Gastroesophageal sphincter (tissue), 4 donors: ENCODE results near the gene OR2V1. TPM values are rescaled to one million over a fixed set of nuclear protein-coding genes. Genes with fewer than 3 reads are reported as not detected.
"Not testable (repeated sequence)": the region's sequence is repeated elsewhere in the genome, so short reads cannot be mapped to it uniquely, and the experiment has no call there.

Experiments used
- ATAC-seq: fragments of 150-250 bp; one replicate; pipeline ENCODE4 v1.9.1; 2016; ENCODE audit warnings: mild to moderate bottlenecking, moderate library complexity
- H3K27ac ChIP-seq, 4 donors: fragments of 200-600 bp; sonication (generic) in 3 of 4; 1 replicate in 3 of 4; 2 replicates in 1 of 4; pipeline ENCODE4 v1.5.1; 2016 to 2019
- H3K27me3 ChIP-seq: fragments of 200-600 bp; sonication (generic); one replicate; pipeline ENCODE4 v1.5.1; 2019
- H3K36me3 ChIP-seq, 2 donors: fragments of 200-600 bp; sonication (generic); one replicate each; pipeline ENCODE4 v1.5.1; 2019; ENCODE audit warnings: control low read depth in 1 of 2
- H3K4me1 ChIP-seq, 3 donors: fragments of 200-600 bp; sonication (generic); 1 replicate in 2 of 3; 2 replicates in 1 of 3; pipeline ENCODE4 v1.5.1; 2016 to 2019; ENCODE audit warnings: control low read depth in 2 of 3
- H3K4me3 ChIP-seq, 2 donors: fragments of 200-600 bp; sonication (generic); one replicate each; pipeline ENCODE4 v1.5.1; 2019; ENCODE audit warnings: mild to moderate bottlenecking in 1 of 2, moderate library complexity in 1 of 2
- H3K9me3 ChIP-seq, 3 donors: fragments of 200-600 bp; sonication (generic); one replicate each; pipeline ENCODE4 v1.5.1; 2017 to 2019; ENCODE audit warnings: control low read depth in 2 of 3
- CTCF ChIP-seq, 4 experiments: fragments of 200-600 bp in 2 of 4; fragments of 450-650 bp in 2 of 4; sonication (generic) in 1 of 4; IDR thresholded peaks; one replicate each; pipeline ENCODE4 v1.5.1; 2017 to 2019; ENCODE audit warnings: antibody characterized with exemption in 4 of 4, mild to moderate bottlenecking in 2 of 4, moderate library complexity in 2 of 4
- EP300 ChIP-seq: sonication (generic); formaldehyde crosslinking; IDR thresholded peaks from one replicate; pipeline ENCODE4 v1.6.1; 2017; ENCODE audit warnings: antibody characterized with exemption, mild to moderate bottlenecking
- POLR2A ChIP-seq, 2 donors: fragments of 450-650 bp; IDR thresholded peaks; one replicate each; pipeline ENCODE4 v1.6.1; 2017; ENCODE audit warnings: antibody characterized with exemption in 2 of 2, mild to moderate bottlenecking in 2 of 2, moderate library complexity in 1 of 2
- POLR2AphosphoS5 ChIP-seq: sonication (generic); formaldehyde crosslinking; IDR thresholded peaks from one replicate; pipeline ENCODE4 v1.6.1; 2017; ENCODE audit warnings: antibody characterized with exemption
- WGBS, 2 donors: methylation state at CpG; one replicate each; pipeline ENCODE4 v1.1.5; 2018; ENCODE audit warnings: low coverage in 1 of 2; 5-methylcytosine and 5-hydroxymethylcytosine counted together
- total RNA-seq, 4 donors: library from RNA; depleted of rRNA; stranded (reverse); fragments of >200 nt; gene quantifications; one replicate each; pipeline ENCODE4 v1.1.0, GENCODE V29; 2016

OR2V1 gene
- total RNA-seq, 4 donors from 2014 or later, result 0.12 TPM; not detected in 3

GRCh38 chr5:181100121-181100875, 30.7 kb downstream of the OR2V1 start:
- Histone ChIP-seq H3K4me1 (peaks cover 0 to 9% (median 5%) of the 10 kb centered on the region in 3 donors), H3K27ac (no peak overlapping the region), H3K9me3 (no peaks in the 10 kb centered on the region), H3K36me3 (no peaks in the 10 kb centered on the region), H3K27me3 (peaks cover 47% of the 10 kb centered on the region), H3K4me3 (no peak overlapping the region)
- 0 to 7% methylated on average over 3 to 6 of the region's 62 CpGs for WGBS, 2 donors
- no peak for TF ChIP-seq POLR2A (IDR thresholded peaks at IDR 0.05)
- no peak for TF ChIP-seq POLR2AphosphoS5
- no peak for TF ChIP-seq CTCF (IDR thresholded peaks at IDR 0.05)
- no peak for TF ChIP-seq EP300
- ATAC-seq, result no peak

DNA sequence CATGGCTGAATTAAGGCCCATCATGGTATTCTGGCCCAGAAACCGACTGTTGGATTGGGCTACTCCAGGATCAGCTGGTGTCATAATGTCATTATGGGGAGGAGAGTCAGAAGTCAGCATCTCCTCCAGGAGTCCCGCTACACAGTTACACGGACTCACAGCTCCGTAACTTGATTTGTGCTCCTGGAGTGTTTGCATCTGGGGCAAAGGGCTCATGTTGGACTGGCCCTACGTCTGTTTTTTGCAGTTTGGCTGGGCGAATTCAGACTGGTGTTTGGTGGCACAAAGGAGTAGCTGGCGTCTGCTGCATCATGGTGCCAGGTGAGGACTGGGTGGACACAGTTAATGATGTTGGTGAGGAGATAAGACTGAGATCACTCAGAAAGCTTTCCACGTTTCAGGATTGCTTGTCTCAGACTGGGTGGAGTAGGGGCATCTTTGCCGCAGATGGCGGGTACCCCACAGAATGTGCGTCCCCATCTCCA, 31.3 kb downstream of the OR2V1 start:
- peaks cover 45% of the 10 kb centered on the region for H3K27me3 ChIP-seq
- WGBS, 2 donors, result 39% methylated on average over 3 of the region's 11 CpGs; no CpG with 5 or more reads in 1 of the 2 donors

GRCh38 chr5:181098762-181099601, 32.0 kb downstream of the OR2V1 start:
- H3K27ac ChIP-seq, result no peak overlapping the region
- peaks cover 0 to 9% (median 5%) of the 10 kb centered on the region in 3 donors for H3K4me1 ChIP-seq
- no peaks in the 10 kb centered on the region for H3K9me3 ChIP-seq
- no peak for ATAC-seq
- TF ChIP-seq POLR2A (IDR thresholded peaks at IDR 0.05) (no peak), EP300 (no peak), CTCF (IDR thresholded peaks at IDR 0.05) (no peak), POLR2AphosphoS5 (no peak)
- no peaks in the 10 kb centered on the region for H3K36me3 ChIP-seq
- H3K4me3 ChIP-seq, result no peak overlapping the region
- peaks cover 42% of the 10 kb centered on the region for H3K27me3 ChIP-seq
- 0 to 23% methylated on average over 1 to 11 of the region's 22 CpGs for WGBS, 2 donors

More for the DNA sequence above, 31.3 kb downstream of the OR2V1 start:
- H3K36me3 ChIP-seq, result no peaks in the 10 kb centered on the region
- no peak overlapping the region for H3K4me3 ChIP-seq
- H3K27ac ChIP-seq, result no peak overlapping the region
- H3K4me1 ChIP-seq, result peaks cover 0 to 9% (median 5%) of the 10 kb centered on the region in 3 donors
- no peak for TF ChIP-seq POLR2AphosphoS5
- TF ChIP-seq POLR2A (IDR thresholded peaks at IDR 0.05), result no peak
- no peak for ATAC-seq
- H3K9me3 ChIP-seq, result no peaks in the 10 kb centered on the region

GRCh38 chr5:181097759-181098491, 33.0 kb downstream of the OR2V1 start:
- not testable (repeated sequence) for H3K36me3 ChIP-seq, H3K9me3 ChIP-seq, H3K27ac ChIP-seq, H3K4me1 ChIP-seq
- H3K27me3 ChIP-seq, result peaks cover 48% of the 10 kb centered on the region
- WGBS, 2 donors, result no CpG with 5 or more reads among the region's 56 CpGs
- peak; percentile 22 for ATAC-seq
- H3K4me3 ChIP-seq, result peak overlapping the region in 1 of 2 donors; percentile 19

DNA sequence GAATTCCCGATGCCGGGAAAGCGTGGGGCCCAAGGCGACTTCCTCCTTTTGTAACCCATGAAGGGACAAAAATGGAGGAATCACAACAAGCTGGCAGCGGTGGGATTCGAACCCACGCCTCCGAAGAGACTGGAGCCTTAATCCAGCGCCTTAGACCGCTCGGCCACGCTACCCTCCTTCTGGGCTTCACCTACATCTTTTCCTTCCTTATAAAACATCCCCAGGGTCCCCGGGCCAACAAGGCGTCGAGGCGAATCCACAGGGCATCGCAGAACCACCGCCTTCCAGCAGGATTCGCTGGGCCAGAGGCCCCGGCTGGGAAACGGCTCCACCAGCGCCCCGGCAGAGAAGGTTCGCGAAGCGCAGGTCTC, 33.6 kb downstream of the OR2V1 start:
- no CpG with 5 or more reads among the region's 26 CpGs for WGBS, 2 donors
- not testable (repeated sequence) for H3K4me3 ChIP-seq, H3K27ac ChIP-seq, H3K4me1 ChIP-seq, H3K36me3 ChIP-seq, H3K9me3 ChIP-seq
- peaks cover 54% of the 10 kb centered on the region for H3K27me3 ChIP-seq
- peak; percentile 13 for ATAC-seq

GRCh38 chr5:181096721-181097382, 34.1 kb downstream of the OR2V1 start:
- not testable (repeated sequence) for H3K4me3 ChIP-seq, H3K4me1 ChIP-seq, H3K9me3 ChIP-seq, H3K36me3 ChIP-seq, ATAC-seq, H3K27ac ChIP-seq
- peaks cover 59% of the 10 kb centered on the region for H3K27me3 ChIP-seq
- WGBS, 2 donors, result no CpG with 5 or more reads among the region's 26 CpGs

GRCh38 chr5:181095162-181095561, 35.8 kb downstream of the OR2V1 start:
- ATAC-seq, H3K36me3 ChIP-seq, H3K4me3 ChIP-seq, H3K9me3 ChIP-seq, H3K4me1 ChIP-seq, H3K27ac ChIP-seq: not testable (repeated sequence)
- 83% methylated on average over 3 of the region's 3 CpGs; no CpG with 5 or more reads in 1 of the 2 donors for WGBS, 2 donors
- peaks cover 57% of the 10 kb centered on the region for H3K27me3 ChIP-seq
